C4-2B (cell line): ENCODE data around the gene CYP2S1.

Source experiments
- H3K27ac ChIP-seq: fragments of 450-650 bp; 2 replicates; pipeline ENCODE4 v1.5.1; 2017
- ZFX ChIP-seq: fragments of 450-650 bp; IDR thresholded peaks from 2 replicates; pipeline ENCODE4 v1.6.1; 2017
- TF ChIP-seq, protein P1 (sequence below): fragments of 450-650 bp; conservative IDR thresholded peaks from 2 replicates; pipeline ENCODE4 v1.5.1; 2017; ENCODE audit warnings: mild to moderate bottlenecking

The CYP2S1 gene

GRCh38 chr19:41186971-41187883 is 5.8 kb upstream of the CYP2S1 start:
- H3K27ac ChIP-seq = no peak overlapping the region
- TF ChIP-seq ZFX = no peak
- TF ChIP-seq, protein P1, sequence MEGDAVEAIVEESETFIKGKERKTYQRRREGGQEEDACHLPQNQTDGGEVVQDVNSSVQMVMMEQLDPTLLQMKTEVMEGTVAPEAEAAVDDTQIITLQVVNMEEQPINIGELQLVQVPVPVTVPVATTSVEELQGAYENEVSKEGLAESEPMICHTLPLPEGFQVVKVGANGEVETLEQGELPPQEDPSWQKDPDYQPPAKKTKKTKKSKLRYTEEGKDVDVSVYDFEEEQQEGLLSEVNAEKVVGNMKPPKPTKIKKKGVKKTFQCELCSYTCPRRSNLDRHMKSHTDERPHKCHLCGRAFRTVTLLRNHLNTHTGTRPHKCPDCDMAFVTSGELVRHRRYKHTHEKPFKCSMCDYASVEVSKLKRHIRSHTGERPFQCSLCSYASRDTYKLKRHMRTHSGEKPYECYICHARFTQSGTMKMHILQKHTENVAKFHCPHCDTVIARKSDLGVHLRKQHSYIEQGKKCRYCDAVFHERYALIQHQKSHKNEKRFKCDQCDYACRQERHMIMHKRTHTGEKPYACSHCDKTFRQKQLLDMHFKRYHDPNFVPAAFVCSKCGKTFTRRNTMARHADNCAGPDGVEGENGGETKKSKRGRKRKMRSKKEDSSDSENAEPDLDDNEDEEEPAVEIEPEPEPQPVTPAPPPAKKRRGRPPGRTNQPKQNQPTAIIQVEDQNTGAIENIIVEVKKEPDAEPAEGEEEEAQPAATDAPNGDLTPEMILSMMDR = no peak

- H3K27ac ChIP-seq = no peak overlapping the region
- TF ChIP-seq ZFX = no peak
- TF ChIP-seq, protein P1 = no peak
Measured at GRCh38 chr19:41187884-41188279, 5.1 kb upstream of the CYP2S1 start.

DNA sequence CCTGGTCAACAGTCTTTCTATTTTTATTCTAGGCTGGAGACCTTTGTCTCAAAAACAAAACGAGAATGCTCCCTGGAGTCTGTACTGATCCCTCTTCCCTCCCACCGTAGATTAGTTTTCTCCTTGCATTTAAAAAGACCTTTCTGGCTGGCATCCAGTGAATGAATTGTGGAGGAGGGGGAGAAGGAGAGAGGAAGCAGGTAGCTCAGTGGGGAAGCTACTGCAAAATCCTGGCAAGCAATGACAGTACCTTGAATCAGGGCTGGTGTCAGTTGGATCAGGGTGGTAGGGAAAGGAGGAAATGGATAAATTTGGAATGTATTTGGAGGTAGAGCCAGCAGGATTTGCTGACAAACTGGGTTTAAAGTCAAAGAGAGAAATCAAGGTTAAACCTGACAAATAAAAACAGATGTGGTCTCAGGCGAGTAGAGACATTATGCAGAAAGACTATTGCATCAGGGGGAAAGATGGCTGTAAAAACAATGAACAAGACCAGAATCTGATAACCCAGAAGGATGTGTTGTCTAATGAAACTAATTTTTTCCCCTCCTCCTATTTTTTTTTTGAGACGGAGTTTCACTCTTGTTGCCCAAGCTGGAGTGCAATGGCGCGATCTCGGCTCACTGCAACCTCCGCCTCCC is 3.5 kb upstream of the CYP2S1 start:
- TF ChIP-seq ZFX = no peak
- TF ChIP-seq, protein P1 = no peak
- H3K27ac ChIP-seq = no peak overlapping the region

DNA sequence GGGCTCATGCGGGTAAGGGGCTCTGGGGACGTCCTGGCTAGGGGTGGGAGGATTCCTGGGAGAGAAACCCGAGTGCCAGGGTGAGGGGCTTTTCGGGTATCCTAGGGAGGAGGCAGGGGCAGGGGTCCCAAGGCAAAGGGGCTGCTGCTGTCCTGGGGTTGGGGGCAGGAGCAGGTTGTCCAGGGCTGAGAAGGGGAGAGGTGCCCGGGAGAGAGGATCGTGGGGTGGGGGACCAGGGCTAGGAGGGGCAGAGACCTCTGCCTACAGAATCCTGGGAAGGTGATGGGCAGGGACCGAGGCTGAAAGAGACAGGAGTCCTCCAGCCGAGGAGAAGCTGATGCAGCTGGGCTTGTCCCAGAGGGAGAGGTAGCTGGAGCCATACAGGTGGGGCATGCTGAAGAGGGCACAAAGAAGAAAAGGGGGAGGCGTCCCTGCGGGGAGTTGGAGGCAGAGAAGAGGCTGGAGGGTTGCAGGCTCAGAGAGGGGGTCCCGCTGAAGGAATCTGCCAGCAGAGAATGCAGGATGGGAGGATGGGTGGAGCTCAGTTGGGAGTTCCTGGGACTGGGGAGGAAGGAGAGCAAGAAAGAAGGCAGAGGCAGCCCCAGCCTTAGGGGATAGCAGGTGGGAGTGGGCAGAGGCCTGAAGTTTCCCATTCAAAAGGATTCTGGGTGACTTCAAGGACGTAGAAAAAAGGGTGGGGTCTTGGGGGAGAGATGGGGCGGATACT is 574 bp downstream of the CYP2S1 start:
- TF ChIP-seq, protein P1 = no peak
- no peak for TF ChIP-seq ZFX
- H3K27ac ChIP-seq = no peak overlapping the region

DNA sequence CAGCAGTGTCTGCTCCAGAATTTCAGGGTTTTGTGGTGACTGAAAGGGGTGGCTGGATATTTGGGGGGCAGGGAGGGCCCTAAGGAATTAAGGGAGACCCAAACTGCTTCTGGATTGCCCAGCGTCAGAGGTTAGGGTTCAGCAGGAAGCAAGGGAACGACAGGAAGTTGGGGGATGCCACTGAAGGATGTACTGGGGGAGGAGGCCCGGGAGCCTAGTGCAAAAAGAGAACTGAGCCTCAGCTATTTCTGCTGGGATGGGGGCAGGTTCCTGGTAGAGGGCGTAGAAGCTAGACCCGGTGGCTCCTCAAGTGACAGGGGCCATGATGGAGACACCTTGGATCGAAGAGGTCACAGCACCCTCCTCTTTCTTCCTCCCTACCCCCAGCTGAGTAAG is 1.1 kb downstream of the CYP2S1 start:
- TF ChIP-seq, protein P1 = no peak
- TF ChIP-seq ZFX = no peak

GRCh38 chr19:41195675-41196497 is 2.9 kb downstream of the CYP2S1 start:
- no peak overlapping the region for H3K27ac ChIP-seq
- no peak for TF ChIP-seq ZFX
- TF ChIP-seq, protein P1 = no peak

More for the DNA sequence above, 1.1 kb downstream of the CYP2S1 start:
- H3K27ac ChIP-seq = no peak overlapping the region
